Heart left ventricle (tissue), 16 donors: ENCODE measurements around the gene INCA1. TPM values are rescaled to one million over a fixed set of nuclear protein-coding genes. Genes with fewer than 3 reads are reported as not detected.
A peak's percentile ranks its signal among the peaks of the same experiment; 100 is the strongest.

ENCODE experiments used
- ATAC-seq, 4 donors: fragments of 200-7000 bp; cut with Tn5 transposase; one replicate each; pipeline ENCODE4 v1.9.1; 2020 to 2022; ENCODE audit warnings: moderate library complexity in 4 of 4, mild to moderate bottlenecking in 3 of 4, moderate number of reproducible peaks in 1 of 4
- DNase-seq, 5 donors: peaks; one replicate each; pipeline ENCODE4 v3.0.0-alpha.2; 2020
- H3K27ac ChIP-seq, 12 donors: fragments of 200-600 bp; sonication (generic) in 4 of 12; one replicate each; pipeline versions ENCODE4 v1.5.0 to v1.8.0; 2016 to 2022; ENCODE audit warnings: mild to moderate bottlenecking in 2 of 12
- H3K27me3 ChIP-seq, 9 donors: fragments of 200-600 bp; sonication (generic) in 2 of 9; one replicate each; pipeline versions ENCODE4 v1.5.1 to v1.8.0; 2016 to 2022; ENCODE audit warnings: mild to moderate bottlenecking in 3 of 9
- H3K36me3 ChIP-seq, 9 donors: fragments of 200-600 bp; sonication (generic) in 2 of 9; one replicate each; pipeline versions ENCODE4 v1.5.0 to v1.8.0; 2018 to 2022; ENCODE audit warnings: mild to moderate bottlenecking in 2 of 9
- H3K4me1 ChIP-seq, 12 donors: fragments of 200-600 bp; sonication (generic) in 4 of 12; one replicate each; pipeline versions ENCODE4 v1.5.0 to v1.8.0; 2016 to 2022; ENCODE audit warnings: mild to moderate bottlenecking in 3 of 12
- H3K4me3 ChIP-seq, 12 donors: fragments of 200-600 bp; sonication (generic) in 4 of 12; one replicate each; pipeline versions ENCODE4 v1.5.0 to v1.8.0; 2017 to 2022; ENCODE audit warnings: mild to moderate bottlenecking in 9 of 12, moderate library complexity in 4 of 12
- H3K9me3 ChIP-seq, 12 donors: fragments of 200-600 bp; sonication (generic) in 4 of 12; one replicate each; pipeline versions ENCODE4 v1.5.0 to v1.8.0; 2016 to 2022; ENCODE audit warnings: mild to moderate bottlenecking in 1 of 12
- CTCF ChIP-seq, 12 donors: fragments of 200-600 bp; sonication (generic) in 4 of 12; IDR thresholded peaks; one replicate each; pipeline versions ENCODE4 v1.5.0 to v1.8.0; 2018 to 2022; ENCODE audit warnings: antibody characterized with exemption in 12 of 12, mild to moderate bottlenecking in 5 of 12
- POLR2A ChIP-seq, 2 donors: fragments of 450-650 bp; IDR thresholded peaks; one replicate each; pipeline ENCODE4 v1.6.1; 2017; ENCODE audit warnings: antibody characterized with exemption in 2 of 2, mild to moderate bottlenecking in 2 of 2, moderate library complexity in 2 of 2
- WGBS, 4 donors: extraction: QIAGEN DNeasy Blood & Tissue Kit in 2 of 4; methylation state at CpG; one replicate each; pipeline versions ENCODE4 v1.1.5 to v1.1.7; 2013 to 2018; 5-methylcytosine and 5-hydroxymethylcytosine counted together
- intact Hi-C, 10 donors: fragments of 100-400 bp; cut with DNase I; formaldehyde crosslinking; loops; one replicate each; pipeline versions ENCODE4 v1.11.1 to v1.14.2; 2022
- polyA plus RNA-seq, 2 donors: library from polyadenylated mRNA; stranded (reverse); fragments of 200-250 nt; gene quantifications; one replicate each; pipeline ENCODE4 v1.2.3, GENCODE V29; 2013
- total RNA-seq, 9 donors: library from RNA; depleted of rRNA in 2 of 9; stranded (reverse); fragments of >200 nt in 2 of 9; fragmentation: NEBNext Ultra II Directional in 3 of 9; extraction: Animal tissue kit (Norgen Biotek cat#: 25700) in 3 of 9; gene quantifications; one replicate each; pipeline versions ENCODE4 v1.1.0 to v1.2.4, GENCODE V29; 2016 to 2023
- donor health status: ischemic (EF 13 %, LVEDD 7.1; RV severe dilation, severe dysfunction).
- donor health status: healthy with polysubstance abuse.
- donor health status: DM: no; HTN: yes; CAD: no.
- donor health status: DM: no; HTN: no; CAD: no.
- donor health status: ischemic (EF 25% LVEDD 6.9; RV normal size, moderate dysfunction).
- donor health status: ischemic (EF 25% LVEDD 5.7; RV mildly dilated, moderate dysfunction).
- donor health status: healthy.
- donor health status: DM: yes; HTN: yes; CAD: no.
- donor health status: ischemic (EF 35%, LVEDD 5.7; RV mildly dilated, moderate dysfunction).
- donor health status: nonischemic (EF 11% LVEDD 7.7; RV severe dilation, severe dysfunction).
- donor health status: DM: yes; HTN: yes; CAD: no.
- donor health status: PGD.
- donor health status: ischemic (EF 29% LVEDD 5.4; RV normal size, mild dysfunction).
- donor health status: nonischemic (EF 23%, LVEDD 6.1; RV moderate dilation, normal function).

Gene INCA1
- total and polyA plus RNA-seq, 11 donors = 0.64 to 5.1 (median 2.7) TPM

- intact Hi-C loops = loop anchor here in 3 of 10 donors (1.0 to 2.0 kb wide), 3 partner anchors 16 to 18 kb away; partner anchors contain the start of gene SPAG7 (in 2 of the 3)
- peak within 1 kb of the TSS; percentile 42 to 100 (median 98) for H3K4me3 ChIP-seq
- 32 to 41% (median 35%) methylated on average over 7 of the region's 7 CpGs for WGBS, 4 donors
- peaks cover 0 to 19% (median 11%) of the 10 kb centered on the region in 9 donors for H3K36me3 ChIP-seq
- peak within 1 kb of the TSS; percentile 96 to 100 (median 99) for H3K27ac ChIP-seq
- DNase-seq (peak in 4 of 5 donors; percentile 61 to 77 (median 72)), ATAC-seq (peak in 3 of 4 donors; percentile 2 to 19 (median 9))
- peaks cover 2 to 63% (median 28%) of the 10 kb centered on the region in 12 donors for H3K4me1 ChIP-seq
- no peaks in the 10 kb centered on the region for H3K9me3 ChIP-seq
- H3K27me3 ChIP-seq = no peaks in the 10 kb centered on the region
- TF ChIP-seq POLR2A (IDR thresholded peaks at IDR 0.05) = no peak
- TF ChIP-seq CTCF (IDR thresholded peaks at IDR 0.05) = no peak
Observed at GRCh38 chr17:4950746-4951204, 46.5 kb downstream of the INCA1 start, which contains the start of gene ENO3. ENO3 (plus strand) TSS chr17:4951119; CDS start chr17:4951830, 711 bp downstream.

GRCh38 chr17:4950075-4950745 lies 47.1 kb downstream of the INCA1 start:
- WGBS, 4 donors = 3 to 5% (median 4%) methylated on average over 40 to 52 of the region's 52 CpGs
- peaks cover 0 to 21% (median 16%) of the 10 kb centered on the region in 9 donors for H3K36me3 ChIP-seq
- H3K9me3 ChIP-seq = no peaks in the 10 kb centered on the region
- TF ChIP-seq POLR2A (IDR thresholded peaks at IDR 0.05) (peak in 1 of 2 donors; percentile 3), CTCF (IDR thresholded peaks at IDR 0.05) (no peak)
- intact Hi-C loops = loop anchor here in 3 of 10 donors (1.0 to 2.0 kb wide), 3 partner anchors 17 to 19 kb away; partner anchors contain the start of gene SPAG7 (in 2 of the 3)
- peak overlapping the region; percentile 96 to 100 (median 99) for H3K27ac ChIP-seq
- DNase-seq (peak; percentile 75 to 91 (median 84)), ATAC-seq (peak in 3 of 4 donors; percentile 10 to 52 (median 36))
- peaks cover 7 to 69% (median 34%) of the 10 kb centered on the region in 12 donors for H3K4me1 ChIP-seq
- H3K27me3 ChIP-seq = no peaks in the 10 kb centered on the region
- H3K4me3 ChIP-seq = peak overlapping the region; percentile 42 to 100 (median 98)

- DNase-seq (peak; percentile 77 to 87 (median 82)), ATAC-seq (peak; percentile 10 to 33 (median 25))
- Histone ChIP-seq H3K36me3 (peaks cover 0 to 25% (median 23%) of the 10 kb centered on the region in 9 donors), H3K4me1 (peaks cover 11 to 76% (median 41%) of the 10 kb centered on the region in 12 donors), H3K27me3 (no peaks in the 10 kb centered on the region), H3K4me3 (peak overlapping the region; percentile 42 to 100 (median 98)), H3K9me3 (no peaks in the 10 kb centered on the region), H3K27ac (peak overlapping the region; percentile 96 to 100 (median 99))
- WGBS, 4 donors = 0 to 1% (median 1%) methylated on average over 42 to 75 of the region's 75 CpGs
- intact Hi-C loops = loop anchor here in 7 of 10 donors (1.0 to 5.0 kb wide), 5 partner anchors 17 to 47 kb away; partner anchors contain the start of genes SPAG7 (in 6 of the 7), CAMTA2 (in 1 of the 7), INCA1 (in 1 of the 7) and KIF1C (in 1 of the 7)
- no peak for TF ChIP-seq CTCF (IDR thresholded peaks at IDR 0.05)
- TF ChIP-seq POLR2A (IDR thresholded peaks at IDR 0.05) = no peak
Observed at GRCh38 chr17:4949321-4950074, 47.8 kb downstream of the INCA1 start.
